Measurements from ENCODE around the gene RBM22. TPM values are rescaled to one million over a fixed set of nuclear protein-coding genes. Genes with fewer than 3 reads are reported as not detected.

Gene RBM22
- total RNA-seq, 1 experiment from 2014 or later = 34.0 TPM

DNA sequence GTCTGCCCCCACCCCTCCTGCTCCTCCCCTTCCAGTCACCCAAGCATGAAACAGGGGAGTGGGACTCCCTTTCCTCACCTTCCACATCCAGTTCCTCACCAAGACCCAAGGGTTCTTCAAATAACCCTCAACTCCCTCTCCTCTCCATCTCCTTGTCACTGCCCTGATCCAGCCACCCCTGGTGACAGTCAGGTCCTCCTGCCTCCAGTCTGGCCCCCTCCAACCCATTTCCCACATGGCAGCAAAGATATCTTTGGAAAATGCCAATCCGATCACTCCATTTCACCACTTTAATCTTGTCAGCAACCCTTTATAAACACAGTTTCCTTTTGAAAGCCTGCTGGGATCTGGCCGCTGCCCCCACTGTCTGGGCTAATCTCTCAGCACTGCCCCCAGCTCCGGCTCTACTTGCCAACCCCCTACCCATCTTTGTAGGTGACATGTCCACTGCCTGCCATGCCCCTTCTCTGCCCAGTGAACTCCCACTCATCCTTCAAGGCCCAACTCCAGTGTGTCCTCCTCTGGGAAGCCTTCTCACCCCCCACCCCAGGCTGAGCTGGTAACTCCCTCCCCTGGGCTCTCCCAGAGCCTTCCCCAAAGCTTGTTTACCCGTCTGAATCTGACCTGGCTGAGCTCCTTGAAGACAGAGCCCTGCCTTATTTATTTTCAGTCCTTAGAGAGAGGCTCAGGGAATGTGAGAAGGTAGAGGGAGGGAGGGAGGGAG, 40.6 kb downstream of the RBM22 start:
- Mint-ChIP-seq H3K4me1 (peaks cover 26% of the 10 kb centered on the region), H3K9me3 (no peaks in the 10 kb centered on the region), H3K27me3 (ENCODE audit: low read depth) (peaks cover 12% of the 10 kb centered on the region), H3K27ac (0 out of 2 replicates have a peak overlapping the region, but pooled peaks have one; percentile 62), H3K36me3 (no peaks in the 10 kb centered on the region), H3K4me3 (no peak overlapping the region)
- ChIA-PET CTCF (interaction anchor here (0.5 to 2.4 kb wide), 9 partner anchors 11 to 202 kb away, joined by 3 to 16 read pairs (median 5); partner anchors contain the start of genes RBM22 and SMIM3), POLR2A (no interaction called here)
- ATAC-seq = no peak
- no peak for TF ChIP-seq ZBTB21 (CRISPR knock-in tag; IDR thresholded peaks at IDR 0.05; ENCODE audit: borderline replicate concordance)
- TF ChIP-seq NR2C2 (CRISPR knock-in tag; IDR thresholded peaks at IDR 0.05) = no peak
- TF ChIP-seq RELA (CRISPR knock-in tag; IDR thresholded peaks at IDR 0.05; ENCODE audit: borderline replicate concordance) = no peak
- TF ChIP-seq PRRX2 (CRISPR knock-in tag; IDR thresholded peaks at IDR 0.05) = no peak
- TF ChIP-seq, protein P1, sequence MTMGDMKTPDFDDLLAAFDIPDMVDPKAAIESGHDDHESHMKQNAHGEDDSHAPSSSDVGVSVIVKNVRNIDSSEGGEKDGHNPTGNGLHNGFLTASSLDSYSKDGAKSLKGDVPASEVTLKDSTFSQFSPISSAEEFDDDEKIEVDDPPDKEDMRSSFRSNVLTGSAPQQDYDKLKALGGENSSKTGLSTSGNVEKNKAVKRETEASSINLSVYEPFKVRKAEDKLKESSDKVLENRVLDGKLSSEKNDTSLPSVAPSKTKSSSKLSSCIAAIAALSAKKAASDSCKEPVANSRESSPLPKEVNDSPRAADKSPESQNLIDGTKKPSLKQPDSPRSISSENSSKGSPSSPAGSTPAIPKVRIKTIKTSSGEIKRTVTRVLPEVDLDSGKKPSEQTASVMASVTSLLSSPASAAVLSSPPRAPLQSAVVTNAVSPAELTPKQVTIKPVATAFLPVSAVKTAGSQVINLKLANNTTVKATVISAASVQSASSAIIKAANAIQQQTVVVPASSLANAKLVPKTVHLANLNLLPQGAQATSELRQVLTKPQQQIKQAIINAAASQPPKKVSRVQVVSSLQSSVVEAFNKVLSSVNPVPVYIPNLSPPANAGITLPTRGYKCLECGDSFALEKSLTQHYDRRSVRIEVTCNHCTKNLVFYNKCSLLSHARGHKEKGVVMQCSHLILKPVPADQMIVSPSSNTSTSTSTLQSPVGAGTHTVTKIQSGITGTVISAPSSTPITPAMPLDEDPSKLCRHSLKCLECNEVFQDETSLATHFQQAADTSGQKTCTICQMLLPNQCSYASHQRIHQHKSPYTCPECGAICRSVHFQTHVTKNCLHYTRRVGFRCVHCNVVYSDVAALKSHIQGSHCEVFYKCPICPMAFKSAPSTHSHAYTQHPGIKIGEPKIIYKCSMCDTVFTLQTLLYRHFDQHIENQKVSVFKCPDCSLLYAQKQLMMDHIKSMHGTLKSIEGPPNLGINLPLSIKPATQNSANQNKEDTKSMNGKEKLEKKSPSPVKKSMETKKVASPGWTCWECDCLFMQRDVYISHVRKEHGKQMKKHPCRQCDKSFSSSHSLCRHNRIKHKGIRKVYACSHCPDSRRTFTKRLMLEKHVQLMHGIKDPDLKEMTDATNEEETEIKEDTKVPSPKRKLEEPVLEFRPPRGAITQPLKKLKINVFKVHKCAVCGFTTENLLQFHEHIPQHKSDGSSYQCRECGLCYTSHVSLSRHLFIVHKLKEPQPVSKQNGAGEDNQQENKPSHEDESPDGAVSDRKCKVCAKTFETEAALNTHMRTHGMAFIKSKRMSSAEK (CRISPR knock-in tag; IDR thresholded peaks at IDR 0.05; ENCODE audit: borderline replicate concordance) = no peak
- TF ChIP-seq ETV6 (CRISPR knock-in tag; IDR thresholded peaks at IDR 0.05) = no peak
- no peak for TF ChIP-seq ZNF416 (CRISPR knock-in tag; IDR thresholded peaks at IDR 0.05)
- no peak for TF ChIP-seq ZNF396 (CRISPR knock-in tag; IDR thresholded peaks at IDR 0.05; ENCODE audit: borderline replicate concordance)
- TF ChIP-seq ZNF138 (CRISPR knock-in tag; conservative IDR thresholded peaks at IDR 0.05) = no peak
- no peak for TF ChIP-seq ZNF219 (CRISPR knock-in tag; IDR thresholded peaks at IDR 0.05; ENCODE audit: borderline replicate concordance)
- DNase-seq (ENCODE audit: low spot score) = no peak

GRCh38 chr5:150659360-150660107, 41.3 kb downstream of the RBM22 start:
- ChIA-PET CTCF (interaction anchor here (1.6 to 2.4 kb wide), 4 partner anchors 12 to 99 kb away, joined by 5 to 16 read pairs (median 10); partner anchors contain the start of gene RBM22), POLR2A (interaction anchor here (0.6 kb wide), 1 partner anchor 218 kb away, joined by 5 read pairs; no protein-coding TSS in a partner anchor)
- H3K27ac Mint-ChIP-seq = no peak overlapping the region
- ATAC-seq (no peak), DNase-seq (ENCODE audit: low spot score) (no peak)
- H3K9me3 Mint-ChIP-seq = no peaks in the 10 kb centered on the region
- TF ChIP-seq NR2C2 (CRISPR knock-in tag; IDR thresholded peaks at IDR 0.05) = no peak
- TF ChIP-seq CDX4 (CRISPR knock-in tag; IDR thresholded peaks at IDR 0.05; ENCODE audit: borderline replicate concordance) = no peak
- TF ChIP-seq SOX15 (CRISPR knock-in tag; IDR thresholded peaks at IDR 0.05) = no peak
- TF ChIP-seq HMGA2 (CRISPR knock-in tag; IDR thresholded peaks at IDR 0.05) = no peak
- TF ChIP-seq, protein P2, sequence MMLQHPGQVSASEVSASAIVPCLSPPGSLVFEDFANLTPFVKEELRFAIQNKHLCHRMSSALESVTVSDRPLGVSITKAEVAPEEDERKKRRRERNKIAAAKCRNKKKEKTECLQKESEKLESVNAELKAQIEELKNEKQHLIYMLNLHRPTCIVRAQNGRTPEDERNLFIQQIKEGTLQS (CRISPR knock-in tag; conservative IDR thresholded peaks at IDR 0.05) = no peak
- no peak for TF ChIP-seq KAT7 (CRISPR knock-in tag; IDR thresholded peaks at IDR 0.05; ENCODE audit: borderline replicate concordance)
- H3K36me3 Mint-ChIP-seq = no peaks in the 10 kb centered on the region
- H3K4me3 Mint-ChIP-seq = no peak overlapping the region
- H3K27me3 Mint-ChIP-seq (ENCODE audit: low read depth) = peaks cover 12% of the 10 kb centered on the region
- H3K4me1 Mint-ChIP-seq = peaks cover 26% of the 10 kb centered on the region

Measured in WTC11 (cell line).